SKM-1 treated with dmso at 0.1 percent for 144 hours (cell line): ENCODE data around the gene DYNC1LI1.
A peak's percentile ranks its signal among the peaks of the same experiment; 100 is the strongest.

ENCODE experiments used
- DNase-seq: peaks from one replicate; lab custom pipeline; 2025; ENCODE audit not compliant: unreplicated experiment; lab: John Stamatoyannopoulos, UW

DYNC1LI1 gene

DNA sequence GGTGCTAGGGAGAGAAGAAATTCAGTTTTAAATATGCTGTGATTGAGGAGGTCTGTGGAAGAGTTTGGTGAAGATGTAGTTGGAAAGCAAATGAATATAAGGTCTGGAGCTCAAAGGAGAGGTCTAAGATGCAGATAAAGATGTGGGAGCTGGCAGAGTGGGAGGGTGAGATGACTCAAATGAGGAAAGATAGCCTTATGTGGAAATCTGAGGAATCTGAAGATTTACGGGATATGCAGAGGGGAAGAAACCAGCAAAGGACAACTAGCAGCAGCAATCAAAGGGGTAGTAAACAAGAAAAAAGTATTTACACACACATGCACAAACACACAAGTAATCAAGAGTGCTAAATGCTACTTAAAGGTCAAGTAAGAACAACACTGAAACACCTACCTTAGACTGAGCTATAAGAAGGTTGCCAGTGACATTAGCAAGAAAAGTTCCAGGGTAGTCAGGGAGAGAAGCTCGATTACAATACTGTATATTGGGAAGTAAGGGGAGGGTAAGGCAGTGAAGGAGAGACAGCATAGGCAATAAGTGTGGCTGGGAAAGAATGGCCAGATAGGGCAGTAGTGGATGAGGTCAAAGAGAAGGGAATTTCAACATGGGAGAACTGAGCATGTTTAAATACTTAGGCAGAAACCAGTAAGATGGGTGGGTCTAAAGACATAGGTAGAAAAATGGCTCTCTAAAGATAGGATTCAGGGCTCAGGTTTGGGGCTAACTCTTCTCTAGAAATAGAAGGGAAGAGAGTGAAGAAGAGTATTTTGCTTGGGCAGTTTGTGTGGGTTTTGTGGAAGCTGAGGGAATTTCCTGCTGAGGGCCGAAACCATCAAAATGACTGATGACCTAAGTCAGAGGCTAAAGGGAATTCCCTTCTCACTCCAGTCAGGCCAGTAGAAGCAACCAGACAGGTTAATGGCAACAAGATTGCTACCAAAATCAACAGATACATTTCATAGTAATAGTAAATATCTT, 76.9 kb downstream of the DYNC1LI1 start:
- DNase-seq: no peak

DNA sequence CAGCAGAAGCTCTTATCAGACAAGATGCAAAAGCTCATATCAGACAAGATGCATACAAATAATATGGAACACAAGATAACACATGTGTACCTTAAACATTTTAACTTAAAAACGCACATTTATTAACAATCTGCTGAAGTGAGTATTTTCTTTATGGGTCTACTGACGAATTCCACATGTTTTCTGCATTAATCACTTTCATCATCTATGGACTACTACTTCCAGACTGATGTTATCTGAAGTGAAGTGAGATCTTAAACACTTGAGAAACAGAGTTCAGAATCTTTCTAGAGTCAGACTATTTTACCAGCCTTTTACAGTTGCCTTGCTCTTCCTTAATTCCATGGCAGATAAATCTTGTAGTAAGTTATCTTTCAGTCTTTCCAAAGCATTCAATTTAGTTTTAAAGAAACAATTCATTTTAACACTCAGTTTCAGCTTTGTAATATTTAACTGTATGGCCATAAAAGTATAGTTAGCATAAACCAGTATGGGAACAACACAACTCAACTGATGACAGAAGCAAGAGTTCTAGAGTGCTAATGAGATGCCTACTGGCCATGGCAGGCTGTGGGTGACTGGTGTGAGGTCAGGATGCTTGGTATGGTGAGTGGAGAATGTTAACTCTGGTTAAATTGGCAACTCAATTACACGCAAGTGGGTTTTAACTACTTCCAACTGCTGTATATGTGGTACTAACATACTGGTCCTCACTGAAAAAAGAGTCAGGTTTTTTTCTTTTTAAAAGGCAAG, 77.8 kb downstream of the DYNC1LI1 start:
- DNase-seq: no peak

DNA sequence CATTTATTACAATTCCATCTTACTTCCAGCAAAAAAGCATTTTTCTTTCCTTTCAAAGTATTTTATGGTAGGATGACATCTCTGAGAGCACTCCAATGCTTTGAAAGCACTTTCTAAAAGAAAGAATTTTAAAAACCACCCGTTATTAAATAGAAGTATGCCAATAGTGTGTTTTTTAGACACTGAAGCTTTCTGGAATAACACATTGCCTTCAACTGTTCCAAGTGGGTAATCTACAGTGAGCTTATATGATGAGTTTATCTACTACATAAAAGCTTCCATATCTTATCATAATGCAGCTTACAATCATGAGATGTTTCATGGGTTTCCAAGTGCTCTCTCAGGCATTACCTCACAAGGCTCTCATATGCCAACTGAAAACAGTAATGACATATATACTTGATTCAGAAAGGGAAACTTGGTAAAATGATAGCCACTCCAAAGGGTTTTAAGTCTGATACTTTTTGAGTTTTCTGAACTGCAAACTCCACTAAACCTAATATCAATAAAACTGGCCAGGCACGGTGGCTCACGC, 82.1 kb downstream of the DYNC1LI1 start:
- no peak for DNase-seq

DNA sequence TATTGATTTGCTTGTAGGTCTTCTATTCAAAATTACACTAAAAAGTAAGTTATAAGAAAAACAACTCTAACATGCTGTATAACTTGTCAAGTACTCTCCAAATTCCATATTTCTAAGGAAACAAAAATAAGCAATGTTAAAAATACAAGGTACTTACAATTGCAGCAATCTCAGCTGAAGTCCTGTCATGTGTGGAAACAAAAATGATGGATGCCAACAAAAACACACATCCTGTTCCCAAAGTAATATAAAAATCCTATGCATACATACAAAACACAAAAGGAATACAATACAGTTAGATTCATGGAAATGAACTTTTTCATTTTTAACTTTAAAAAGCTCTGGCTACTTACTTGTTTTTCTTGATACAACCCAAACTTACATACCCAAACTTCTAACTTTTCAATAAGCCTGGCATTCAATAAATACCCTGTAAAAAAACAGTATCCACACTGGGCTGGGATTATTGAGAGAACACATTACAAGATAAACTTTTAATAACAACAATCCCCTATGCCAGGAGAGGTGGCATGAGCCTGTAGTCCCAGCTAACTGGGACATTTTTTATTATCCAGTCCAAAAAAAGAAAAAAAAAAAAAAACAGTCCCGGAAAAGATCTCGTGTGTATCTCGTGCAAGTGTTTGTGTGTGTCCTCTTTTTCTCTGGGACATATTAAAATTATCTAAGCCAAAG, 82.7 kb downstream of the DYNC1LI1 start:
- DNase-seq: no peak

DNA sequence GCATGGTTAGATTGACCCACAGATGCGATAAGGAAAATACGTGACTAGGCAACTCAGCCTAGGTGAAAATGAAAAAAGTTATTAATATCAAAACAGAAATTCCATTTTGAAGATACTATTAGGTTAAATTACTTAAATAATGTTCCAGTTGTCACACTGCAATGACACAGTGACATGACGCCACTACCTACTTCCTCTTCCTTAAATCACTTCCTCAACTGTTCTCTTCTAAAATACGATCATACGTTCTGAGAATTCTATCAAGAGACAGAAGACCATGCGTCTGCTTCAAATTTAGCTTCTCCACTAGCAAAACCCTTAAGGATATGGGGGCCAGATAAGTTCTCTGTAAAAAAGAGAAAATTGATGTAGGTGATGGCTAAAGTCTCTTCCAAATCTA, 86.2 kb downstream of the DYNC1LI1 start:
- DNase-seq: peak; percentile 53

DNA sequence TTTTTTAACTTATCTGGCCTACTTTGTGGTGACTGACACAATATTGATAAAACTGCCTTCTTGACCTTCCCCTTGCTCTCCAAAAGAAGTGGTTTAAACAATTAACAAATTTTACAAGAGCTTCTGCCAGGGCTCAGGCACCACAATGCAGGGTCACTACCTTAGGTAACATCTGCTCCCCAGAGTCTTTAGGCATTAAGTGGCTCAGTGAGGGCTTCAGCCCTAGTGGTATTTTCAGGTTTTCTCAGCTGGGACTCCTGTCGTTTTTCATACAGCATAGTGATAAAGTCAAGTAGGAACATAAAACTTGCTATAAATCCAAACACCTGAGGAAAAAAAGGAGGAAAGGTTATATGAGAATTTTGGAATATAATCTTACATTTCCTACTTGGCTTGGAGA, 86.9 kb downstream of the DYNC1LI1 start:
- no peak for DNase-seq

DNA sequence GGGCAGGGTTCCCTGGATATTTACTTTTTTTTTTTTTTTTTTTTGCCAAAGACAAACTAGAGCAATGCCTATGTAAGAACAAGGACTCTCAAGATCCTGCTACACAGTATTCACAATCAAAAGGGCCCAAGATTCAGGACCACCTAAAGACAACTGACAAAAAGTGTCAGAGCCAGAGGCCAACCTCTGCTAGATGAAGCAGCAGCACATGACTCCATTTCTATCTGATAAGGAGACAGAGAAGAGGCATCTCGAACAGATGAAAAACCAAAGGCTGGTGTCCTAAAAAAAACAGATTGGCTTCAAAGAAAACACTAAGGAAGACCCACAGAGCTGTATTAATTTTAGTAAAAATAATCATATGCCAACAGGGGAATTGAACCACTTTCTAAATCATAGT, 88.0 kb downstream of the DYNC1LI1 start:
- no peak for DNase-seq

DNA sequence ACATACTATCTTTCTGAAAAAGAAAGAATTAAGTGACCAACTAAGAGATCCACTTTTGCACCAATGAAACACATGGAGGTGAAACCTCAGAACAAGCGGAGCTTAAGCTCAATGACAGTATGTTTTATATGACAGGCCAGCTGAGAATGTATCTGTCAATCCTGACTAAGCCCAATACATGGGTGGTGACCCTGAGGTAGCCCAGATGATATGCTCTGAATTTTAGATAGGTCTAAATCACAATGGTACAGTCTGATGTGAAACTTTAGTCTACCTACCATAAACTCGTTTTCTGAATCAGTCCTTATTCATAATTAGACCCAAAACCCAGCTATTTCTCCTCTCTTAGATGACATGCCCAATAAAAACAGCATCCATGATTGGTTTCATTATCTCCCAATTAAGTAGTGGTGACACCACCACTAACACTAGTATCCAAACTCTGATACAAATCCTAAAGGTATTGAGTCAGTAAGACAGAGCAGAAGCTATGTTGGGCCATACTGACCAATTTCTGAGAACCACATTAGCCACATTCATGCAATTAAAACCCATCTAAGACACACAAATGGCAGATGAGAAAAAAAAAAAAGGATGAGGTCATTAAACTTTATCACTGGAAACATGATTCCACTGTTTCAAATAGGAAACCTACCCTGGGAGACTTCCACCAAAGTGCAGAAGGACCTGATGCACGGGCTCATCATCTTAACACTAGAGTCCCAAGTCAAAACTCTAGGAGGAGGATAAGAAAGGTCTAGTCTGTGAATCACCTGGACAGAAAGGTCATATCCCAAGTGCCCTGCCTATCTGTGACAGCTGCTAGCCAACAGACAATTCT, 88.6 kb downstream of the DYNC1LI1 start:
- DNase-seq: no peak

DNA sequence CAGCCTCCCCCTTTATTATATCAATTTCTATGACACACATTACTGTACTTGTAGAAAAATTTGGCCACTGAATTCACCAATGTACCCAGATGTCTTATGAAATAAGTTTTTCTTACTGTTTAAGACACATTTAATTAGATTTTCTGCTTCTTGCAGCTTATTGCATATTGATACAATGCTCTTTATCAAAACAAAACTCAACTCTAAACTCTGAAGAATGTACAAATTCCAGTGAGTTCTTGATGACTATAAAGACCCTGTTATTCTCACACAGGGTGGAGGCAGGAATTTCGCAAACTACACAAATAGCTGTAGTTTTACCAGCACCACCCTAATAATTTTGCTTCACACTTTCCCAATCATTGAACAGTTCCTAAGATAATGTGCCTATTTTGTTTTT, 90.1 kb downstream of the DYNC1LI1 start:
- DNase-seq: no peak
